Esophagus muscularis mucosa (tissue), 4 donors: Measurements from ENCODE around the gene P2RY11.

Experiments
- CTCF ChIP-seq, 3 experiments: fragments of 200-600 bp in 2 of 3; fragments of 450-650 bp in 1 of 3; sonication (generic) in 2 of 3; IDR thresholded peaks; one replicate each; pipeline ENCODE4 v1.5.1; 2017 to 2019; ENCODE audit warnings: antibody characterized with exemption in 3 of 3, mild to moderate bottlenecking in 2 of 3, moderate library complexity in 1 of 3
- EP300 ChIP-seq: sonication (generic); formaldehyde crosslinking; IDR thresholded peaks from one replicate; pipeline ENCODE4 v1.6.1; 2017; ENCODE audit warnings: antibody characterized with exemption
- POLR2A ChIP-seq: fragments of 450-650 bp; IDR thresholded peaks from one replicate; pipeline ENCODE4 v1.6.1; 2017; ENCODE audit warnings: antibody characterized with exemption, moderate library complexity, mild to moderate bottlenecking, low read depth
- POLR2AphosphoS5 ChIP-seq, 2 donors: sonication (generic); formaldehyde crosslinking; IDR thresholded peaks; one replicate each; pipeline ENCODE4 v1.6.1; 2017; ENCODE audit warnings: antibody characterized with exemption in 2 of 2

GRCh38 chr19:10079031-10079453 is 32.5 kb upstream of the P2RY11 start:
- TF ChIP-seq CTCF (IDR thresholded peaks at IDR 0.05) (no peak), POLR2A (no peak), EP300 (no peak), POLR2AphosphoS5 (IDR thresholded peaks at IDR 0.05) (no peak)
